ENCODE data around the gene MSX1. TPM values are rescaled to one million over a fixed set of nuclear protein-coding genes. Genes with fewer than 3 reads are reported as not detected.

MSX1 gene
- total RNA-seq, 1 donor from 2014 or later: 1.6 TPM

DNA sequence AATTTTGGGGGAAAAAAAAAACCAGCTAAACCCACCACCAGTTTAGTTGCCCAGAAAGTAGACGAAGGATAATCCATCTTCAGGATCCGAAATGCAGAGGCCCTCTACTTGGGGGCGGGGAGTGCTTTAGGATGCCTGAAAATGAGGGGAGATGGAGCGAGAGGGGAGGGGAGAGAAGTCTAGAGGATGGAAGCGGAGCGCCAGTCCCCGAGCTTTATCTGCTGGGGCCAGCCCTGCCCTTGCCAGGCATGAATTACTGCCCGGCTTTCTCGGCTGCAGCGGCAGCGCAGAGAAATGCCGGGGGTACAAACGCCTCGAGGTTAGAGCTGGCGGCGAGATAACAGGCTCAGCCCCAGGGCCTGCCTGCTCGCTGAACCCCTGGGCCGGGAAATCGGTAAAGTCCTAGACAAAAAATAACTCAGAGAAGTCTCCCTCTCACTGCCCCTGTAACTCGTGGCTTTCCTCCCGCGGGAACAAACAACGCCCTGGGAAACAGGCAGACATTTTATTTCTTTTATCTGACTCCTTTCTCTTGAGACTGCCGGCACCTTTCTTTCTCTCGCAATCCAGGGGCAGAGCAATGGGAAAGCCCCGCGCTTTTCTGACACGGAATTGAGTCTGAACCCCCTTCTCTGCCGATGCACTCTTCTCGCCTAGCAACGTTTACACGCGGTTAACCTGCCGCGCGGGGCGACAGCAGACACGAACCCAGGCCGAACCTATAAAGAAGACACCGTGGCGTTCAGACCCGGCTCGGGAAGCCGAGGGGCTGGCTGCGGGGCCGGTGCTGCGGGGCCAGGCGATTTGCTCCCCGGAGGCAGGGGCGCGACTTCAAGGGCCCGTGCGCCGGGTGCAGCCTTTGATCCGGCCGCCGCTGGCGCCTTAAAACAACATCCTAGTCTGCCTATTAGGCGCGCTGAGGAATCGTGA, 3.1 kb upstream of the MSX1 start:
- TF ChIP-seq, protein P1, sequence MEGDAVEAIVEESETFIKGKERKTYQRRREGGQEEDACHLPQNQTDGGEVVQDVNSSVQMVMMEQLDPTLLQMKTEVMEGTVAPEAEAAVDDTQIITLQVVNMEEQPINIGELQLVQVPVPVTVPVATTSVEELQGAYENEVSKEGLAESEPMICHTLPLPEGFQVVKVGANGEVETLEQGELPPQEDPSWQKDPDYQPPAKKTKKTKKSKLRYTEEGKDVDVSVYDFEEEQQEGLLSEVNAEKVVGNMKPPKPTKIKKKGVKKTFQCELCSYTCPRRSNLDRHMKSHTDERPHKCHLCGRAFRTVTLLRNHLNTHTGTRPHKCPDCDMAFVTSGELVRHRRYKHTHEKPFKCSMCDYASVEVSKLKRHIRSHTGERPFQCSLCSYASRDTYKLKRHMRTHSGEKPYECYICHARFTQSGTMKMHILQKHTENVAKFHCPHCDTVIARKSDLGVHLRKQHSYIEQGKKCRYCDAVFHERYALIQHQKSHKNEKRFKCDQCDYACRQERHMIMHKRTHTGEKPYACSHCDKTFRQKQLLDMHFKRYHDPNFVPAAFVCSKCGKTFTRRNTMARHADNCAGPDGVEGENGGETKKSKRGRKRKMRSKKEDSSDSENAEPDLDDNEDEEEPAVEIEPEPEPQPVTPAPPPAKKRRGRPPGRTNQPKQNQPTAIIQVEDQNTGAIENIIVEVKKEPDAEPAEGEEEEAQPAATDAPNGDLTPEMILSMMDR (conservative IDR thresholded peaks at IDR 0.05; ENCODE audit: low read depth, low read length): no peak
- H3K4me3 ChIP-seq (ENCODE audit: low read depth, low read length): peak overlapping the region; percentile 28
- DNase-seq (ENCODE audit: low read depth): no peak

DNA sequence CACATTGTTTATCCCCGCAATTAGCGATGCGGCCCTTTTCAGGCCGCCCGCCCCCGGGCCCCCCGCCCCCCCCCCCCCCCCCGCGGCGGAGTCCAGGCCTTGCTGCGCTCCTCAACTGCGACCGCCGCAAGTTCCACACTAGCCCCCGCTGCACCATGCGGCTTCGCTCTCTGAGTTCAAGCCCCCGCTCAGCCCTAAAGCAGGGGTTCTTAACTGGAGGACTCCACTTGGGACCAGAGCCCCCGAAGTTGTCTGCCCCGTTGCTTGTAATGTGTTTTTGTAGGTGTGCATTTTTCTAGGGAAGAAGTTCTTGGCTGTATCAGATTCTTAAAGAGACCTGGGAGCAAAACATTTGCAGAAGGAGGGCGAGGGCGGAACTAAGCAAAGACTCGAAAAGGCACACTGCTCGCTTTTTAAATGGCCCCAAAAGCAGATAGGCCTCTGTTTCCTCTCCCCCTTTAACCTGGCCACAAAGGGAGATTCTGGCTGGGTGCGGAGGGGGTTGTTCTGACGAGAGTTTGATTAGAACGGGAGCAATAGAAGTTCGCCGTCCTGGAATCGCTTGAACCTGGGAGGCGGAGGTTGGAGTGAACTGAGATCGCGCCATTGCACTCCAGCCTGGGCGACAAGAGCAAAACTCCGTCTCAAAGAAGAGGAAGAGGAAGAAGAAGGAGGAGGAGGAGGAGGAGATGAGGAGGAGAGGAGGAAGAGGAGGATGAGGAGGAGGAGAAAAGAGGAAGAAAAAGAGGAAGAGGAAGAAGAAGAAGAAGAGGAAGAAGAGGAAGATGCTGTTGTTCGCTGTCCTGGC, 2.3 kb upstream of the MSX1 start:
- TF ChIP-seq, protein P1 (conservative IDR thresholded peaks at IDR 0.05; ENCODE audit: low read depth, low read length): no peak
- no peak overlapping the region for H3K4me3 ChIP-seq (ENCODE audit: low read depth, low read length)
- DNase-seq (ENCODE audit: low read depth): no peak

DNA sequence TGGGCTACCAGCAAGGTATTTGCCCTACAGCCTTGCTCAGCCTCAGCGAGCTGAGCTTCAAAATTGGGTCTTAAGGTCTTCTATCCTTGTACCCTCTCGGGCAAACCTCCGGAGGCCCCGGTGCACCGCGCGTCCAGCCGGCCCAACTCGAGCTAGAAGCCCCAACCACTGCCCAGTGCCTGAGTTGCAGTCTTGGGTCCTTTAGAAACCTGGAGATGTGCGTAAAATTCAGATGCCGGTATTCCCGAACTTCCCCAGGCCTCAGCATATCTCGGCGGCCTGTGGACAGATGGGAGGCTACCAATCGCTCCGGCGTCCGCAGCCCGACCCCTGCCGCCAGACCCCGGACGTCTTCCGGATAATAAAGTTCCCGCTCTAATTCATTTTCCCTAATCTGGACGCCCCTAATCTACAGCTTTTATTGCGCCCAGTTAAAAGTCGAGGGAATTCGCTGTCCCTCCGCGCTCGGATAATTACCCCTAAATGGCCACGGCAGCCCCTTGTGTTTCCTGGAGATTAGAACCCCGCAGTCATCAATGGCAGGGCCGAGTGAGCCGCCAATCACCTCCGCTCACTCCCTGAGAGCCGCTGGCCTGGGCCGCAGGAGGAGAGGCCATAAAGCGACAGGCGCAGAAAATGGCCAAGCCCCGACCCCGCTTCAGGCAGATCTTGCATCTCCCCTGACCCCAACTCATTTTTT, 1.5 kb upstream of the MSX1 start:
- TF ChIP-seq, protein P1 (conservative IDR thresholded peaks at IDR 0.05; ENCODE audit: low read depth, low read length): no peak
- DNase-seq (ENCODE audit: low read depth): no peak
- no peak overlapping the region for H3K4me3 ChIP-seq (ENCODE audit: low read depth, low read length)

DNA sequence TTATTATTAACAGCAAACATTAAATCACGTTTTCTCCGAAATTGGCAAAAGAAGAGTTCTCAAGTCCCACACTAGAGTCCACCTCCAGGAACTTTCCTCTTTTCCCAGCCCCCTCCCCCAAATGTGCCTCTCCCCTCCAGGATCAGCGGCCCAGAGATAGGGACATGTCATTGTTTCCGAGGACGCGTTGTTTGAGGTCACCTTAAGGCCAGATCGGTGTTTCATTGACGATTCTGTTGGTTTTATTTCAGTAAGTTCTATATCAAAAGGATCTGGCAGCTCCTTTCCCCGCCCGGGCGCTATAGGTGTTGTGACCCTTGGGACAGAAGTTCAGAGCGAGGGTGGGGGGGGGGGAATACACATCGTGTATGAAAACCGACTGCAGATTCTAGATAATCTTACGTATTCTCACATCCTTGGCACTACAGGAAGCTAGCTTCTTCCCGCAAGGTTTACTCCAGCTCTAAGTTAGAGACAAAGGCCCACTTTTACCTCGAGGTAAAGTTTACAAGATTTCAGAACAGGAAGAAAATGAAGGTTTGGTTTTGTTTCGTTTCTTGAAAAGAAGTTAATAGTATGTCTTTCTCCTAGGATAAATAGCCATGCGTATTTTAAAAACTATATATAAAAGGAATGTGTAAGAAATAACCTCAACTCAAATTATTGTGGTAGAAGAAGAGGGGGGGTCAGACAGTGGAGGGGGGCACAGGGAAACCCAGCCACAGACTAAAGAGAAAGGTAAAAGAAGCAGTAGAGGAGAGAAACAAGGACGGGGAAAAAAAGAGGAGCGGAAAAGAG, 739 bp upstream of the MSX1 start:
- H3K4me3 ChIP-seq (ENCODE audit: low read depth, low read length): peak overlapping the region; percentile 60
- TF ChIP-seq, protein P1 (conservative IDR thresholded peaks at IDR 0.05; ENCODE audit: low read depth, low read length): no peak
- no peak for DNase-seq (ENCODE audit: low read depth)

DNA sequence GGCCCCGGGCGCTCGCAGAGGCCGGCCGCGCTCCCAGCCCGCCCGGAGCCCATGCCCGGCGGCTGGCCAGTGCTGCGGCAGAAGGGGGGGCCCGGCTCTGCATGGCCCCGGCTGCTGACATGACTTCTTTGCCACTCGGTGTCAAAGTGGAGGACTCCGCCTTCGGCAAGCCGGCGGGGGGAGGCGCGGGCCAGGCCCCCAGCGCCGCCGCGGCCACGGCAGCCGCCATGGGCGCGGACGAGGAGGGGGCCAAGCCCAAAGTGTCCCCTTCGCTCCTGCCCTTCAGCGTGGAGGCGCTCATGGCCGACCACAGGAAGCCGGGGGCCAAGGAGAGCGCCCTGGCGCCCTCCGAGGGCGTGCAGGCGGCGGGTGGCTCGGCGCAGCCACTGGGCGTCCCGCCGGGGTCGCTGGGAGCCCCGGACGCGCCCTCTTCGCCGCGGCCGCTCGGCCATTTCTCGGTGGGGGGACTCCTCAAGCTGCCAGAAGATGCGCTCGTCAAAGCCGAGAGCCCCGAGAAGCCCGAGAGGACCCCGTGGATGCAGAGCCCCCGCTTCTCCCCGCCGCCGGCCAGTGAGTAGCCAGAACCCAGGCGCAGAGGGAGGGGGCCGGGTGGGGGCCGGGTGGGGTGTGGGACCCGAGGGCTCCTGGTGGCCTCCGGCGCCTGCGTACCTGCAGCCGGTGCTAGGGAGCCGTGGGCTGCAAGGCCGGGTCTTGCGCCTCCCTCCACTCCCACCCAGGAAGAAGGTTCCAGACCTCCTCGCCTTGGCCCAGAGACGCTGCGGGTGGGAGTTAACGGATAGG, 534 bp downstream of the MSX1 start:
- TF ChIP-seq, protein P1 (conservative IDR thresholded peaks at IDR 0.05; ENCODE audit: low read depth, low read length): no peak
- no peak for DNase-seq (ENCODE audit: low read depth)
- H3K4me3 ChIP-seq (ENCODE audit: low read depth, low read length): peak overlapping the region; percentile 60

Data from epithelial cell of proximal tubule (primary cell).